ENCODE data around the gene TRMU. TPM values are rescaled to one million over a fixed set of nuclear protein-coding genes. Genes with fewer than 3 reads are reported as not detected.

The TRMU gene
- total and polyA plus RNA-seq, 4 donors = 24.1 to 42.3 (median 34.0) TPM

DNA sequence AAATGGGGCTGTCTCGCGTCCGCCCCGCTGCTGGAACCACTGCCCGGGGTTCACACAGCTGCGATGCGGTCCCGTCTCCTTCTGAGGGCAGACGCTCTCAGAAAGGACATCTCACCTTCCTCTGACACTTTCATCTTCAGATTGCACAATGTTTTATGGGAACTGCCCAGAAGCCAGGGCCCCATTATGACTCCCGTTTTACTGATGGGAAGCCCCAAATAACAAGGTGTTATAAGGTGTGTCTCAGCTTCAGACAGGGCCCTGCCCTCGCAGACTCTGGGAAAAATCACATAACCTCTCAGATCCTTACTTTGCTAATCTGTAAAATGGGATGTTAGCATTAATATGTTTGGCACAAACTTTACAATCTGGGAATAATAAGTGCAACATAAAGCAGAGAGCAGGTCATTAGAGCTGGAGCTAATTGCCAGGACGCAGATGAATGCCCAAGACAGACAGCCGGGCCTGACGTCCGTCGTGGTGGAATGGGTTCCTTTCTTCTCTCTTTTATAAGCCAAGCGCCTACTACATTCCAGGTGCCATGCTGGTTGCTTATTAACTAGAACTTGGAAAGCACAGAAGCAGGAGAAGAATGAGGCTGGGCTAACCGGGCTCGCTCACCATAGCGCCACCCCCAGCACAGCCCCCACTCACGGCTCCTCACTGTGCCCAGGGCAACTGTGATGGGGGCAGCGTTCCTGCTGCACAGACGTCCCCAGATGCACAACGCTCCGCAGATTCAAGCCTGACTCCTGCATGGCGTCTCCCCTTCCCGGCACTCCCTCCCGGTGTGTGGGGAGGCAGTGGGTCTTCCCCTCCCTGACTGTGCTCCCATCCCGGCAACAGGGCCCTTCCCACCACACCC, 43.8 kb downstream of the TRMU start:
- Histone ChIP-seq H3K27me3 (ENCODE audit: control insufficient read depth in 3 of 3, insufficient read depth in 3 of 3, low read length in 2 of 3) (peaks cover 0 to 2% (median 0%) of the 10 kb centered on the region in 3 donors), H3K9ac (ENCODE audit: insufficient read depth in 1 of 2, low read length in 2 of 2) (no peak overlapping the region), H3K4me1 (ENCODE audit: control insufficient read depth in 5 of 5, insufficient read depth in 5 of 5, low read length in 5 of 5) (peaks cover 3 to 14% (median 5%) of the 10 kb centered on the region in 5 donors), H3K9me3 (ENCODE audit: control insufficient read depth in 4 of 4, insufficient read depth in 3 of 4, low read length in 3 of 4) (peaks cover 0 to 6% (median 0%) of the 10 kb centered on the region in 4 donors), H3K36me3 (ENCODE audit: control insufficient read depth in 4 of 4, insufficient read depth in 4 of 4, low read length in 4 of 4) (no peaks in the 10 kb centered on the region), H3K27ac (ENCODE audit: low read depth in 1 of 2, low read length in 1 of 2) (peak overlapping the region in 1 of 2 donors; percentile 90), H3K4me3 (no peak overlapping the region)
- DNase-seq (peak; percentile 56 to 82 (median 62)), ATAC-seq (ENCODE audit: insufficient read depth, low FRiP score) (no peak)
- TF ChIP-seq, protein P1, sequence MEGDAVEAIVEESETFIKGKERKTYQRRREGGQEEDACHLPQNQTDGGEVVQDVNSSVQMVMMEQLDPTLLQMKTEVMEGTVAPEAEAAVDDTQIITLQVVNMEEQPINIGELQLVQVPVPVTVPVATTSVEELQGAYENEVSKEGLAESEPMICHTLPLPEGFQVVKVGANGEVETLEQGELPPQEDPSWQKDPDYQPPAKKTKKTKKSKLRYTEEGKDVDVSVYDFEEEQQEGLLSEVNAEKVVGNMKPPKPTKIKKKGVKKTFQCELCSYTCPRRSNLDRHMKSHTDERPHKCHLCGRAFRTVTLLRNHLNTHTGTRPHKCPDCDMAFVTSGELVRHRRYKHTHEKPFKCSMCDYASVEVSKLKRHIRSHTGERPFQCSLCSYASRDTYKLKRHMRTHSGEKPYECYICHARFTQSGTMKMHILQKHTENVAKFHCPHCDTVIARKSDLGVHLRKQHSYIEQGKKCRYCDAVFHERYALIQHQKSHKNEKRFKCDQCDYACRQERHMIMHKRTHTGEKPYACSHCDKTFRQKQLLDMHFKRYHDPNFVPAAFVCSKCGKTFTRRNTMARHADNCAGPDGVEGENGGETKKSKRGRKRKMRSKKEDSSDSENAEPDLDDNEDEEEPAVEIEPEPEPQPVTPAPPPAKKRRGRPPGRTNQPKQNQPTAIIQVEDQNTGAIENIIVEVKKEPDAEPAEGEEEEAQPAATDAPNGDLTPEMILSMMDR (IDR thresholded peaks at IDR 0.05; ENCODE audit: control extremely low read depth, extremely low read depth) = no peak
- WGBS, 2 donors = 63 to 83% methylated on average over 29 of the region's 29 CpGs

DNA sequence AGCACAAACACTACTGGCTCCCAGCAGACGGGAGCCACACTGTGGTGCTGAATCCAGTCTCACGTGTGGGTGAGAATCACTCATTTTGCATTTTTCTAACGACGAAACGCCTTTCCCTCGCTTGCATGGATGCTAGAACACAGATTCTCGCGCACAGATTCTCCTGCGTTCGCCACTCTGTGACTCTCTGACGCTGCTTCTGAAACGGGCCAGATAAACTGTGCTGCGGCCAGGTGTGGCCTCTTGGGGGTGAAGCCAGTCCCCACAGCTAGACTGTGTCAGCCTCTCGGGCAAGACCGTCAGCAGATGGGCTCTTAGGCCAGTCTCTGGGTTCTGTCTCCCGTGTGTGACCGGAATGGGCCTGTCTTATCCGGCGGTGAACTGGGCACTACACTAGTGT, 44.6 kb downstream of the TRMU start:
- no peaks in the 10 kb centered on the region for H3K36me3 ChIP-seq (ENCODE audit: control insufficient read depth in 4 of 4, insufficient read depth in 4 of 4, low read length in 4 of 4)
- peak overlapping the region in 1 of 2 donors; percentile 17 for H3K9ac ChIP-seq (ENCODE audit: insufficient read depth in 1 of 2, low read length in 2 of 2)
- no peak overlapping the region for H3K4me3 ChIP-seq
- no peak overlapping the region for H3K27ac ChIP-seq (ENCODE audit: low read depth in 1 of 2, low read length in 1 of 2)
- ATAC-seq (ENCODE audit: insufficient read depth, low FRiP score) = no peak
- peaks cover 0 to 3% (median 0%) of the 10 kb centered on the region in 4 donors for H3K9me3 ChIP-seq (ENCODE audit: control insufficient read depth in 4 of 4, insufficient read depth in 3 of 4, low read length in 3 of 4)
- 79 to 88% methylated on average over 19 of the region's 19 CpGs for WGBS, 2 donors
- DNase-seq = no peak
- peaks cover 0 to 2% (median 0%) of the 10 kb centered on the region in 3 donors for H3K27me3 ChIP-seq (ENCODE audit: control insufficient read depth in 3 of 3, insufficient read depth in 3 of 3, low read length in 2 of 3)
- TF ChIP-seq, protein P1 (IDR thresholded peaks at IDR 0.05; ENCODE audit: control extremely low read depth, extremely low read depth) = no peak
- H3K4me1 ChIP-seq (ENCODE audit: control insufficient read depth in 5 of 5, insufficient read depth in 5 of 5, low read length in 5 of 5) = peaks cover 3 to 14% (median 5%) of the 10 kb centered on the region in 5 donors

DNA sequence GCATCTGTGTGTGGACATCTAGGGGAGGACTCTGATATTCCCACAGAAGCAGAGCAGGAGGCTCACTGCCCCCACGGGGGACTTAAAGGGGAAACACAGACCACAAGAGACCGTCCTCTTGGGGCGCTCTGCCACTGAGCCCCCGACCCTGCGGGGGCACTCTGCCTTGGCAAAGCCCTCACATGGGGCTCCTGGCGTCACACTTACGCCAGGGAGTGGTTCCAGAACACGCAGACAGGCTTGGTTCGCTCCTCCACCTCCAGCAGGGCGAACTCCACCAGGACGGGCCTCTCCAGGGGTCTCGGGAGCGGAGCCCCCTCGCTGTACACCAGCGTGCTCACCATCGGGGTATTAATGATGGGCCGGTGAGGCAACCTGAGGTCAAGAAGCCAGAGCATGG, 45.1 kb downstream of the TRMU start:
- H3K9me3 ChIP-seq (ENCODE audit: control insufficient read depth in 4 of 4, insufficient read depth in 3 of 4, low read length in 3 of 4) = peaks cover 0 to 2% (median 0%) of the 10 kb centered on the region in 4 donors
- 89 to 90% methylated on average over 17 of the region's 17 CpGs for WGBS, 2 donors
- TF ChIP-seq, protein P1 (IDR thresholded peaks at IDR 0.05; ENCODE audit: control extremely low read depth, extremely low read depth) = no peak
- no peaks in the 10 kb centered on the region for H3K36me3 ChIP-seq (ENCODE audit: control insufficient read depth in 4 of 4, insufficient read depth in 4 of 4, low read length in 4 of 4)
- H3K4me3 ChIP-seq = no peak overlapping the region
- peaks cover 3 to 14% (median 5%) of the 10 kb centered on the region in 5 donors for H3K4me1 ChIP-seq (ENCODE audit: control insufficient read depth in 5 of 5, insufficient read depth in 5 of 5, low read length in 5 of 5)
- no peak for DNase-seq
- no peak overlapping the region for H3K27ac ChIP-seq (ENCODE audit: low read depth in 1 of 2, low read length in 1 of 2)
- H3K27me3 ChIP-seq (ENCODE audit: control insufficient read depth in 3 of 3, insufficient read depth in 3 of 3, low read length in 2 of 3) = peaks cover 0 to 2% (median 0%) of the 10 kb centered on the region in 3 donors
- no peak for ATAC-seq (ENCODE audit: insufficient read depth, low FRiP score)
- H3K9ac ChIP-seq (ENCODE audit: insufficient read depth in 1 of 2, low read length in 2 of 2) = no peak overlapping the region

All from lung (tissue), 12 donors.